ENCODE measurements around the gene IGF2. TPM values are rescaled to one million over a fixed set of nuclear protein-coding genes. Genes with fewer than 3 reads are reported as not detected.

The IGF2 gene
- total RNA-seq, 4 donors from 2014 or later = 3.2 to 9.7 (median 5.6) TPM

DNA sequence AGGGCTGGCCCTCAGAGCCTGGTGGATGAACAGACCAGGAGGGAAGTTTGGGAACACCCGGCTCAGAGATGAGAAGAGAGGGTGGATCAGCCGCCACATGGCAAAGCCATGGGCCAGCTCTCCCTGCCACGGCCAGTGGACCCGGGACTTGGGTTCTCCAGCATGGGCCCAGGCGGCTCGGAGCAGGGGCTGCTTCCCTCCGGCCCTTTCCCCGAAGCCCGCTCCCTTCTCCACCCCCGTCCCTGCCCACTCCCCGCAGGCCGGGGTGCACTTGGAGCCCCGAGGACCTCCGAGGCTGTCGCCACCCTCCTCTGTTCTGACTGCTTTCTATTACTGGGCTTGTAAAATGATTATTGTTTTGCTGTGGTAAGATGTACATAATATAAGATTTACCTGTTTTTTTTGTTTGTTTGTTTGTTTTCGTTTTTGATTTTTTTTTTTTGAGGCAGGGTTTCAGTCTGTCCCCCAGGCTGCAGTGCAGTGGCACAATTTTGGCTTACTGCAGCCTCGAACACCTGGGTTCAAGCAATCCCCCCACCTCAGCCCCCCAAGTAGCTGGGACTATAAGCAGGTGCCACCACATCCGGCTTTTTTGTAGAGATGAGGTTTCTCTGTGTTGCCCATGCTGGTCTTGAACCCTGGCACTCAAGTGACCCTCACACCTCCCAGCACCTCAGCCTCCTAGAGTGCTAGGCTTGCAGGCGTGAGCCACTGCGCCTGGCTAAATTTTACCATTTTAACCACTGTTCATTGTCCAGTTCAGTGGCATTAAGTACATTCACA lies 43.7 kb upstream of the IGF2 start:
- Histone ChIP-seq H3K4me3 (no peak overlapping the region), H3K4me1 (peaks cover 21% of the 10 kb centered on the region), H3K9me3 (no peaks in the 10 kb centered on the region), H3K27me3 (peaks cover 55% of the 10 kb centered on the region), H3K27ac (no peak overlapping the region), H3K36me3 (no peaks in the 10 kb centered on the region)
- TF ChIP-seq, protein P1, sequence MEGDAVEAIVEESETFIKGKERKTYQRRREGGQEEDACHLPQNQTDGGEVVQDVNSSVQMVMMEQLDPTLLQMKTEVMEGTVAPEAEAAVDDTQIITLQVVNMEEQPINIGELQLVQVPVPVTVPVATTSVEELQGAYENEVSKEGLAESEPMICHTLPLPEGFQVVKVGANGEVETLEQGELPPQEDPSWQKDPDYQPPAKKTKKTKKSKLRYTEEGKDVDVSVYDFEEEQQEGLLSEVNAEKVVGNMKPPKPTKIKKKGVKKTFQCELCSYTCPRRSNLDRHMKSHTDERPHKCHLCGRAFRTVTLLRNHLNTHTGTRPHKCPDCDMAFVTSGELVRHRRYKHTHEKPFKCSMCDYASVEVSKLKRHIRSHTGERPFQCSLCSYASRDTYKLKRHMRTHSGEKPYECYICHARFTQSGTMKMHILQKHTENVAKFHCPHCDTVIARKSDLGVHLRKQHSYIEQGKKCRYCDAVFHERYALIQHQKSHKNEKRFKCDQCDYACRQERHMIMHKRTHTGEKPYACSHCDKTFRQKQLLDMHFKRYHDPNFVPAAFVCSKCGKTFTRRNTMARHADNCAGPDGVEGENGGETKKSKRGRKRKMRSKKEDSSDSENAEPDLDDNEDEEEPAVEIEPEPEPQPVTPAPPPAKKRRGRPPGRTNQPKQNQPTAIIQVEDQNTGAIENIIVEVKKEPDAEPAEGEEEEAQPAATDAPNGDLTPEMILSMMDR (IDR thresholded peaks at IDR 0.05) = no peak
- TF ChIP-seq POLR2A (IDR thresholded peaks at IDR 0.05) = no peak
- no peak for TF ChIP-seq EP300 (IDR thresholded peaks at IDR 0.05)
- TF ChIP-seq POLR2AphosphoS5 (IDR thresholded peaks at IDR 0.05) = no peak
- DNase-seq (ENCODE audit: low spot score in 2 of 2) = no peak
- WGBS = 82% methylated on average over 17 of the region's 20 CpGs

GRCh38 chr11:2182075-2182474 lies 42.9 kb upstream of the IGF2 start:
- Histone ChIP-seq H3K4me3 (no peak overlapping the region), H3K4me1 (peaks cover 28% of the 10 kb centered on the region), H3K27me3 (peaks cover 57% of the 10 kb centered on the region), H3K9me3 (no peaks in the 10 kb centered on the region), H3K36me3 (no peaks in the 10 kb centered on the region), H3K27ac (no peak overlapping the region)
- no peak for DNase-seq (ENCODE audit: low spot score in 2 of 2)
- TF ChIP-seq EP300 (IDR thresholded peaks at IDR 0.05) (no peak), POLR2AphosphoS5 (IDR thresholded peaks at IDR 0.05) (no peak), POLR2A (IDR thresholded peaks at IDR 0.05) (no peak)
- TF ChIP-seq, protein P1 (IDR thresholded peaks at IDR 0.05) = no peak
- 75% methylated on average over 5 of the region's 18 CpGs for WGBS

GRCh38 chr11:2180789-2181370 lies 41.7 kb upstream of the IGF2 start:
- Histone ChIP-seq H3K27me3 (peaks cover 49% of the 10 kb centered on the region), H3K9me3 (no peaks in the 10 kb centered on the region), H3K27ac (no peak overlapping the region), H3K4me3 (no peak overlapping the region), H3K4me1 (peaks cover 31% of the 10 kb centered on the region), H3K36me3 (no peaks in the 10 kb centered on the region)
- WGBS = 63% methylated on average over 9 of the region's 11 CpGs
- no peak for DNase-seq (ENCODE audit: low spot score in 2 of 2)
- TF ChIP-seq POLR2AphosphoS5 (IDR thresholded peaks at IDR 0.05) (no peak), EP300 (IDR thresholded peaks at IDR 0.05) (no peak), POLR2A (IDR thresholded peaks at IDR 0.05) (no peak)
- TF ChIP-seq, protein P1 (IDR thresholded peaks at IDR 0.05) = no peak

DNA sequence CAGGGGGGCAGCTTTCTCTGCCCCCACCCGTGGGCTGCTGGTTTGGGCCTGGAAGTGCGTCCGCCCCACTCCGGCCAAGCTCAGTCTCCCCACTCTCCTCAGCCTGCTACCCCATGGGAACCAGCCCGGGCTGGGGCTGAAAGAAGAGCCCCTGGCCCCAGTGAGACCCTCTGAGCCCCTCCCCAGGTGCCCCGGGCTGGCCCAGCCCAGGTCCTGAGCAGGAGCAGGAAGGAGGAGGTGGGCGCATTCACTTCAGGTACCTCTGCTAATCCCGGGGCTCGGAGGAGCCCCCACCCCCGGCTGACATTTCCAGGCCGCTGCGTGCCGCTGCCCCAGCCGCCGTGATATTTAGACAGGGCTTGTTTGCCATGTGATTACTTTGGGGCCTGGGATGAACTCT lies 41.2 kb upstream of the IGF2 start:
- Histone ChIP-seq H3K27me3 (peaks cover 44% of the 10 kb centered on the region), H3K36me3 (no peaks in the 10 kb centered on the region), H3K9me3 (no peaks in the 10 kb centered on the region), H3K4me3 (no peak overlapping the region), H3K27ac (no peak overlapping the region), H3K4me1 (peaks cover 33% of the 10 kb centered on the region)
- WGBS = 70% methylated on average over 11 of the region's 15 CpGs
- TF ChIP-seq EP300 (IDR thresholded peaks at IDR 0.05) (no peak), POLR2A (IDR thresholded peaks at IDR 0.05) (no peak), POLR2AphosphoS5 (IDR thresholded peaks at IDR 0.05) (no peak)
- TF ChIP-seq, protein P1 (IDR thresholded peaks at IDR 0.05) = no peak
- no peak for DNase-seq (ENCODE audit: low spot score in 2 of 2)

DNA sequence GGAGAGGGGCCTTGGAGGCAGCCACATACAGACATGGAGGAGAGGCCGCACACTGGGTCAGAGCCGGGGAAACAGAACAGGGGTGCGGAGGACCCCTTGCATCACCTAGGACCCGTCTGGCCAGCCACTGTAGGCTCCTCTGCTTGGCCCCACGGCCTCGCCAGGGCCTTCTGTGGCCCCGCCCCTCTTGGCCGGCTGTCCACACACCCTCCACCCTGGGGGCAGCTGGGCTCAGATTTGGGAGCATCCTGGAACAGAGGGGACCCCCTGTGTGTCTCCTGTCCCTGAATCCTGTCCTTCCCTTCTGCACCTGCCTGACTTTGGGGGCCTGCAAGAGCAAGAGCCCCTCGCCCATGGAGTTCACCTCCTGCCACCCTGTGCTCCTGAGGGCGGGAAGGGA lies 40.3 kb upstream of the IGF2 start:
- 47% methylated on average over 3 of the region's 10 CpGs for WGBS

More for the DNA sequence above, 40.3 kb upstream of the IGF2 start:
- no peak for TF ChIP-seq EP300 (IDR thresholded peaks at IDR 0.05)
- no peak for TF ChIP-seq POLR2A (IDR thresholded peaks at IDR 0.05)
- no peaks in the 10 kb centered on the region for H3K9me3 ChIP-seq
- H3K27me3 ChIP-seq = peaks cover 43% of the 10 kb centered on the region
- DNase-seq (ENCODE audit: low spot score in 2 of 2) = no peak
- H3K4me3 ChIP-seq = no peak overlapping the region
- peak overlapping the region; percentile 45 for H3K27ac ChIP-seq
- H3K4me1 ChIP-seq = peaks cover 35% of the 10 kb centered on the region
- no peaks in the 10 kb centered on the region for H3K36me3 ChIP-seq
